Body of pancreas (tissue), 4 donors: ENCODE measurements around the gene NFIA. TPM values are rescaled to one million over a fixed set of nuclear protein-coding genes. Genes with fewer than 3 reads are reported as not detected.
A peak's percentile ranks its signal among the peaks of the same experiment; 100 is the strongest.

ENCODE experiments used
- ATAC-seq: fragments of 150-250 bp; one replicate; pipeline ENCODE4 v1.9.1; 2016
- DNase-seq, 4 donors: peaks; one replicate each; pipeline ENCODE4 v3.0.0-alpha.2; 2019
- H3K27ac ChIP-seq, 4 donors: fragments of 200-600 bp; sonication (generic); 1 replicate in 3 of 4; 2 replicates in 1 of 4; pipeline versions ENCODE4 v1.5.1 to v1.6.1; 2016 to 2019; ENCODE audit warnings: mild to moderate bottlenecking in 1 of 4, mixed read lengths in 1 of 4, moderate library complexity in 1 of 4
- H3K27me3 ChIP-seq, 2 donors: fragments of 200-600 bp; sonication (generic); one replicate each; pipeline ENCODE4 v1.6.0; 2016; ENCODE audit warnings: mild to moderate bottlenecking in 1 of 2
- H3K36me3 ChIP-seq, 2 donors: fragments of 200-600 bp; sonication (generic); replicated peaks in 1 of 2; 2 replicates each; pipeline ENCODE4 v1.5.1; 2016; ENCODE audit warnings: low read depth in 2 of 2; ENCODE audit not compliant: insufficient read depth in 1 of 2
- H3K4me1 ChIP-seq: fragments of 200-600 bp; sonication (generic); one replicate; pipeline ENCODE4 v1.6.0; 2016
- H3K4me3 ChIP-seq, 2 donors: fragments of 200-600 bp; sonication (generic); 1 replicate in 1 of 2; 2 replicates in 1 of 2; pipeline ENCODE4 v1.5.1; 2016 to 2019
- H3K9me3 ChIP-seq, 3 donors: fragments of 200-600 bp; sonication (generic); 1 replicate in 2 of 3; 2 replicates in 1 of 3; pipeline ENCODE4 v1.5.1; 2016
- CTCF ChIP-seq, 7 experiments: fragments of 450-650 bp in 4 of 7; fragments of 200-600 bp in 3 of 7; sonication (generic) in 3 of 7; IDR thresholded peaks; one replicate each; pipeline ENCODE4 v1.5.1; 2016 to 2019; ENCODE audit warnings: antibody characterized with exemption in 7 of 7
- POLR2A ChIP-seq, 3 donors: fragments of 450-650 bp; IDR thresholded peaks; one replicate each; pipeline ENCODE4 v1.6.1; 2016; ENCODE audit warnings: antibody characterized with exemption in 3 of 3, mild to moderate bottlenecking in 2 of 3
- WGBS, 2 donors: methylation state at CpG; one replicate each; pipeline ENCODE4 v1.1.5; 2017; 5-methylcytosine and 5-hydroxymethylcytosine counted together
- intact Hi-C: fragments of 100-400 bp; cut with DNase I; formaldehyde crosslinking; loops from one replicate; pipeline ENCODE4 v1.15.1; 2023
- total RNA-seq, 2 donors: library from RNA; depleted of rRNA; stranded (reverse); fragments of >200 nt; gene quantifications; one replicate each; pipeline ENCODE4 v1.1.0, GENCODE V29; 2016

The NFIA gene
- total RNA-seq, 2 donors from 2014 or later, result 21.5 to 32.3 TPM

GRCh38 chr1:61447106-61447967 lies 365.0 kb downstream of the NFIA start:
- Histone ChIP-seq H3K4me3 (no peak overlapping the region), H3K27me3 (no peaks in the 10 kb centered on the region), H3K27ac (no peak overlapping the region), H3K4me1 (peaks cover 9% of the 10 kb centered on the region), H3K9me3 (no peaks in the 10 kb centered on the region), H3K36me3 (no peaks in the 10 kb centered on the region)
- DNase-seq (no peak), ATAC-seq (no peak)
- TF ChIP-seq CTCF (IDR thresholded peaks at IDR 0.05) (no peak), POLR2A (IDR thresholded peaks at IDR 0.05) (no peak)
- intact Hi-C loops, result no loop called here
- 94% methylated on average over 19 of the region's 19 CpGs for WGBS, 2 donors

- no peaks in the 10 kb centered on the region for H3K36me3 ChIP-seq
- no peaks in the 10 kb centered on the region for H3K9me3 ChIP-seq
- peaks cover 16% of the 10 kb centered on the region for H3K4me1 ChIP-seq
- H3K27ac ChIP-seq, result no peak overlapping the region
- no peak for TF ChIP-seq POLR2A (IDR thresholded peaks at IDR 0.05)
- TF ChIP-seq CTCF (IDR thresholded peaks at IDR 0.05), result no peak
- no peaks in the 10 kb centered on the region for H3K27me3 ChIP-seq
- 92 to 93% methylated on average over 7 of the region's 7 CpGs for WGBS, 2 donors
- ATAC-seq, result no peak
- DNase-seq, result no peak
- H3K4me3 ChIP-seq, result no peak overlapping the region
- intact Hi-C loops, result no loop called here
Measured at GRCh38 chr1:61447968-61448430, 365.6 kb downstream of the NFIA start.

GRCh38 chr1:61448914-61449313 lies 366.6 kb downstream of the NFIA start:
- no peaks in the 10 kb centered on the region for H3K9me3 ChIP-seq
- TF ChIP-seq CTCF (IDR thresholded peaks at IDR 0.05) (no peak), POLR2A (IDR thresholded peaks at IDR 0.05) (no peak)
- no peak overlapping the region for H3K4me3 ChIP-seq
- peaks cover 21% of the 10 kb centered on the region for H3K4me1 ChIP-seq
- intact Hi-C loops, result no loop called here
- WGBS, 2 donors, result 82% methylated on average over 9 of the region's 9 CpGs
- no peaks in the 10 kb centered on the region for H3K36me3 ChIP-seq
- peak overlapping the region in 2 of 4 donors; percentile 9 to 22 for H3K27ac ChIP-seq
- ATAC-seq (peak; percentile 41), DNase-seq (peak; percentile 28 to 57 (median 32))
- no peaks in the 10 kb centered on the region for H3K27me3 ChIP-seq

GRCh38 chr1:61449410-61449809 lies 367.0 kb downstream of the NFIA start:
- H3K36me3 ChIP-seq, result no peaks in the 10 kb centered on the region
- intact Hi-C loops, result no loop called here
- no peak overlapping the region for H3K4me3 ChIP-seq
- TF ChIP-seq POLR2A (IDR thresholded peaks at IDR 0.05), result no peak
- TF ChIP-seq CTCF (IDR thresholded peaks at IDR 0.05), result no peak
- no peaks in the 10 kb centered on the region for H3K27me3 ChIP-seq
- DNase-seq, result no peak
- no peaks in the 10 kb centered on the region for H3K9me3 ChIP-seq
- peak overlapping the region in 1 of 4 donors; percentile 39 for H3K27ac ChIP-seq
- H3K4me1 ChIP-seq, result peaks cover 21% of the 10 kb centered on the region
- WGBS, 2 donors, result 84 to 89% methylated on average over 5 of the region's 5 CpGs
- no peak for ATAC-seq
